Lower lobe of right lung (tissue), 2 donors: ENCODE measurements around the gene RNASE4. TPM values are rescaled to one million over a fixed set of nuclear protein-coding genes. Genes with fewer than 3 reads are reported as not detected.

ENCODE experiments used
- ATAC-seq, 2 donors: fragments of 200-7000 bp; cut with Tn5 transposase; one replicate each; pipeline ENCODE4 v1.9.1; 2020 to 2022; ENCODE audit warnings: mild to moderate bottlenecking in 2 of 2, moderate library complexity in 2 of 2
- DNase-seq: peaks from one replicate; pipeline ENCODE4 v3.0.0-alpha.2; 2020
- H3K27ac ChIP-seq: fragments of 200-600 bp; one replicate; pipeline ENCODE4 v1.8.0; 2022
- H3K27me3 ChIP-seq: fragments of 200-600 bp; one replicate; pipeline ENCODE4 v1.8.0; 2022; ENCODE audit warnings: low read depth
- H3K36me3 ChIP-seq: fragments of 200-600 bp; one replicate; pipeline ENCODE4 v1.8.0; 2022; ENCODE audit warnings: mild to moderate bottlenecking
- H3K4me1 ChIP-seq: fragments of 200-600 bp; one replicate; pipeline ENCODE4 v1.8.0; 2022
- H3K4me3 ChIP-seq: fragments of 200-600 bp; one replicate; pipeline ENCODE4 v1.8.0; 2022; ENCODE audit warnings: mild to moderate bottlenecking
- H3K9me3 ChIP-seq: fragments of 200-600 bp; one replicate; pipeline ENCODE4 v1.8.0; 2022
- intact Hi-C: fragments of 100-400 bp; cut with DNase I; formaldehyde crosslinking; loops from one replicate; pipeline ENCODE4 v1.11.0; 2022
- total RNA-seq: library from RNA; stranded (reverse); fragmentation: NEBNext Ultra II Directional; extraction: Animal tissue kit (Norgen Biotek cat#: 25700); gene quantifications from one replicate; pipeline ENCODE4 v1.2.1, GENCODE V29; 2021
- TF ChIP-seq, protein P1 (sequence below): fragments of 200-600 bp; IDR thresholded peaks from one replicate; pipeline ENCODE4 v1.8.0; 2022; ENCODE audit warnings: antibody characterized with exemption, mild to moderate bottlenecking
- donor health status: DM: no; HTN: yes; CAD: no; lungs with severe emphysema.

The RNASE4 gene
- total RNA-seq, 1 donor from 2014 or later, result 41.0 TPM

DNA sequence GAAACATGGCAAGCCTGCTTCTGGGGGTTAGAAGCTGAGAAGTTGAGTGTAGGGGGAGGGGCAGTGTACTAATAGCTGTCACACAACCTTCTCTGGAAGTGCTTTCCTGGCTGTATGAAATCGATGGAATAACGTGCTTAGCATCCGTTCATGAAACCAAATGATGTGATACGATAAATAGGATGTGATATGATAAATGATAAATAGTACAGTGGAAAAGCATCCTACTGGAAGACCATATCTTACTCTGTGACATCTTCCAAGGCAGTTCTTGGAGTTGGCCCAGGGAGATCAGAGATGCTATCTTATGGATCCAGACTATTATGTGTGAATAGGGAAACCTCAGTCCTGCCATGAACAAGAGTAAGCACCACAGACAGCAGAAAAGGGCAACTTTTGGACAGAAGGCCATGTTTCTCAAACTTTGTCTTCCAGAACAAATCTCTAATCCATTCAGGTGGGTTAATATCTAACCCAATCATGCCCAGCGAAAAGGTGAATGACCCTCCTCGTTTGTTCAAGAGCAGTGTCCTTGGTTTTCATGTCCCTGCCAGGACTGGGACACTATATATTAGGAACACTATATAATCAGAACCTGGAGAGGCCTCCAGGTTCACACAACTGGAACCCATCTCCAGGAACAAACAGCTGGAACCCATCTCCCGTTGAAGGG lies 3.9 kb downstream of the RNASE4 start, which contains the start of gene ANG:
ANG (plus strand) TSS at position 598 of the 673 bp plus-strand sequence. CDS start 4,801 bp downstream, outside the sequence.
- no peak within 1 kb of the TSS for H3K27ac ChIP-seq
- peaks cover 34% of the 10 kb centered on the region for H3K4me1 ChIP-seq
- H3K9me3 ChIP-seq, result no peaks in the 10 kb centered on the region
- H3K4me3 ChIP-seq, result peak within 1 kb of the TSS; percentile 81
- no peaks in the 10 kb centered on the region for H3K27me3 ChIP-seq
- TF ChIP-seq, protein P1, sequence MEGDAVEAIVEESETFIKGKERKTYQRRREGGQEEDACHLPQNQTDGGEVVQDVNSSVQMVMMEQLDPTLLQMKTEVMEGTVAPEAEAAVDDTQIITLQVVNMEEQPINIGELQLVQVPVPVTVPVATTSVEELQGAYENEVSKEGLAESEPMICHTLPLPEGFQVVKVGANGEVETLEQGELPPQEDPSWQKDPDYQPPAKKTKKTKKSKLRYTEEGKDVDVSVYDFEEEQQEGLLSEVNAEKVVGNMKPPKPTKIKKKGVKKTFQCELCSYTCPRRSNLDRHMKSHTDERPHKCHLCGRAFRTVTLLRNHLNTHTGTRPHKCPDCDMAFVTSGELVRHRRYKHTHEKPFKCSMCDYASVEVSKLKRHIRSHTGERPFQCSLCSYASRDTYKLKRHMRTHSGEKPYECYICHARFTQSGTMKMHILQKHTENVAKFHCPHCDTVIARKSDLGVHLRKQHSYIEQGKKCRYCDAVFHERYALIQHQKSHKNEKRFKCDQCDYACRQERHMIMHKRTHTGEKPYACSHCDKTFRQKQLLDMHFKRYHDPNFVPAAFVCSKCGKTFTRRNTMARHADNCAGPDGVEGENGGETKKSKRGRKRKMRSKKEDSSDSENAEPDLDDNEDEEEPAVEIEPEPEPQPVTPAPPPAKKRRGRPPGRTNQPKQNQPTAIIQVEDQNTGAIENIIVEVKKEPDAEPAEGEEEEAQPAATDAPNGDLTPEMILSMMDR, result no peak
- intact Hi-C loops, result no loop called here
- DNase-seq, result no peak
- ATAC-seq, result no peak
- H3K36me3 ChIP-seq, result peaks cover 4% of the 10 kb centered on the region

DNA sequence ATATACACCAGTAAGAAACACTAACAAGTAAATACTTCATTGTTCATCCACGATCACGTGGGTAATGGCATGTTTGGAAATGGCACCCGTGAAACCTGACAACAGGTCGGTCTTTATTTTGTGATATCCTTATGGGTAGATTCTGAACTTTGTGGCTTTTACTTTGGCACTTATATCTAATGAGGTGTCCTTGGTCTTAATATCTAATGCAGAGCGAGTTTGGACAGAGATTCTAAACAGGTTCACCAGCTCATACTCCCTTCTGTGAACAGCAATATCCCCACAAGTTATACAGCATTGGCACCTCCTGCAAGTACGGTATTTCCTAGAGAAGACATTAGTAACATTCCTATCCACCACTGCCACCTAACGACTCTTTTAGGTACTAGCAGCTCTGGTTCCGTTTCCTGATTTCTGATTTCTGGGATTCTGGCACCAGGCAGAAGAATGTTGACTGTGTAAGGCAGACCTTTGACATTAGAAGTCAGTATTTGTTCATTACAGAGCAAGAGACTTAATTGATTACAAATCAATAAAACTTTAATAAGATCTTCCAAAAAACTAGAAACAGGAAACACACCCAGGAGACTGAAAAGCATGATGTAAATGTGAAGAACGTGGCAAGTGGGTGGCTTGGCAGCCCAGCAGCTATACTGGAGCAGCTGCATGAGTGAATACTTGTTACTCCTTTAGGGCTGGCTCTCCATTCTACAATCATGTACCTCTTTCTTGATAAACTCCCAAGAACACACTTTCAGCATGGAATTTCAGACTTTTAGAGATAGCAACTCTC lies 6.7 kb downstream of the RNASE4 start:
- H3K4me1 ChIP-seq, result peaks cover 25% of the 10 kb centered on the region
- ATAC-seq (peak; percentile 91), DNase-seq (no peak)
- H3K4me3 ChIP-seq, result no peak overlapping the region
- no peaks in the 10 kb centered on the region for H3K9me3 ChIP-seq
- intact Hi-C loops, result no loop called here
- TF ChIP-seq, protein P1, result peak; percentile 86
- peaks cover 28% of the 10 kb centered on the region for H3K36me3 ChIP-seq
- H3K27me3 ChIP-seq, result no peaks in the 10 kb centered on the region
- no peak overlapping the region for H3K27ac ChIP-seq

DNA sequence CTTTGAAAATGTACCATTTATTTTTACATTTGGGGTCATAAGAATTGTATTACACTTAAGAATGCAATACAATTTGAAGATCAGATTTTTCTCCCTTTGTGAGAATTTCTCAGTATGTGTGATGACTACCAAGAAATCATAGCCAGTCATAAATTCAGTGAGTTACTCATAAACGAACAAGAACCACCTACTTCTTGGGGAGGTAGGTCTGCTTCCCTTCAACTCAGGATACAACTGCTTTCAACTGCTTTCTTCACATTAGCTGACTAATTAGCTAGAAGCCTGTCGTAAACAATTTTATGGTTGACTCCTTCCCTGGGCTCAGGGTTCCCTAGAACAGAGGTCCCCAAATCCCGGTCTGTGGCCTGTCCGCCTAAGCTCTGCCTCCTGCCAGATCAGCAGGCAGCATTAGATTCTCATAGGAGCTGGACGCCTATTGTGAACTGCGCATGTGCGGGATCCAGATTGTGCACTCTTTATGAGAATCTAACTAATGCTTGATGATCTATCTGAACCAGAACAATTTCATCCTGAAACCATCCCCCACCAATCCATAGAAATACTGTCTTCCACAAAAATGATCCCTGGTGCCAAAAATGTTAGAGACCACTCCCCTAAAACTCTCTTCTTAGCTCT lies 7.9 kb downstream of the RNASE4 start:
- no peaks in the 10 kb centered on the region for H3K27me3 ChIP-seq
- H3K36me3 ChIP-seq, result peaks cover 28% of the 10 kb centered on the region
- H3K9me3 ChIP-seq, result no peaks in the 10 kb centered on the region
- TF ChIP-seq, protein P1, result no peak
- no peak overlapping the region for H3K4me3 ChIP-seq
- no peak for ATAC-seq
- no peak overlapping the region for H3K27ac ChIP-seq
- DNase-seq, result no peak
- peaks cover 13% of the 10 kb centered on the region for H3K4me1 ChIP-seq
- intact Hi-C loops, result no loop called here

DNA sequence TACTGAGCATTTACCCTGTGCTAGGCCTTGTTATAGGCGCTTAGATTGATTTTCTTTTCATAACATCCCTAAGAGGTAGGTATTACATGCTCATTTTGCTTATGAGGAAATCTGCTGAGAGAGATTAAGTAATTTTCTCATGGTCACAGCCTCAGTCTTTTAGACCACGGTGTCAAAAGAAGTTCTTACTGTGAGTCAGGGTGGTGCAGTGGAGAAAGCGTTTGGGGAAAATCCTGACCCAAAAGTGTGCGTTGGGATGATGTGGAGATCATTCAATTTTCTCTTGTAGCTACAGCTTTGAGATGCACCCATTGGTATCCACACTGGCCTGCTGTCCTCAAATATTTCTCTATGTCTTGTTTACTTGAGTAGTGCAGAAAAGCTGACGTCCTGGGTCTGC lies 12.4 kb downstream of the RNASE4 start:
- Histone ChIP-seq H3K4me3 (no peak overlapping the region), H3K27ac (no peak overlapping the region), H3K36me3 (peaks cover 31% of the 10 kb centered on the region), H3K9me3 (no peaks in the 10 kb centered on the region), H3K27me3 (no peaks in the 10 kb centered on the region), H3K4me1 (peaks cover 10% of the 10 kb centered on the region)
- no peak for DNase-seq
- no peak for ATAC-seq
- intact Hi-C loops, result loop anchor here (5.0 kb wide), 1 partner anchor 156 kb away; no protein-coding TSS in a partner anchor
- TF ChIP-seq, protein P1, result no peak

DNA sequence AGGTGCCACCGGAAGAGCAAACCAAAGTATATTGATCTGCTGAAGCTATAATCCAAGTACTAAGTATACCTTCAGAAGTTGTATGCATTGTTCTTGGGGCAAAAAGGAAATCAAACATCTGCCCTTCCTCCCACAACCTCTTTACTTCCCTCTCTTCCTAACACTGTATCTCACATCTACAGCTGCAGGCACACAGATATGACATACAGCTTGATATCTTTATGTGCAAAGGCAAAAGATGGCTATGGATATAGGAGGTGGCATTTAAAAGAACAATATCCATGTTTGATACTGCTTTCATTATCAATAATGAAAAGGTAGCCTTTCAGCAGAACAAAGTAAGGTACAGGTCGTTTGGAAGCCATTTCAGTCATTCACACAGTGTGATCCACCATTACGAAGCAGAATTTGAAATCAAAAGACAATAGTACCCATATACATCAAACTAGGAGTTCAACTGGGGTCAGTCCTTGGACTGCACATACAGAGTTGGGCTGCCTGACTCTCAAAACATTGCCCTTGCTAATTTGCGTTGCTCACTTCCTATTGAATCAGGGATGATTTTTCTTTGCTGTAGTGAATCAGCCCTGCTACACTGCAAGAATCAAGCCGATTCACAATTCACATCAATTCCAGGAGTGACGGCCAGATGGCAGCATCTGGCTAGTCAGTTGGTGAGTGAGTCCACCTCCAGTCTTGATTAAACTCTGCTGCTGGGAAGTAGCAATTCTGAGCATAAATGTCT lies 13.1 kb downstream of the RNASE4 start:
- Histone ChIP-seq H3K36me3 (peaks cover 31% of the 10 kb centered on the region), H3K27ac (no peak overlapping the region), H3K4me3 (no peak overlapping the region), H3K4me1 (peaks cover 10% of the 10 kb centered on the region), H3K27me3 (no peaks in the 10 kb centered on the region), H3K9me3 (no peaks in the 10 kb centered on the region)
- TF ChIP-seq, protein P1, result peak; percentile 80
- DNase-seq (peak; percentile 61), ATAC-seq (peak; percentile 86 to 92)
- intact Hi-C loops, result loop anchor here (5.0 kb wide), 1 partner anchor 155 kb away; no protein-coding TSS in a partner anchor
